Stimulated activated memory B cell treated with anti-CD40 and anti-IgM and Interleukin-4, amounts not matched to agents 10 μg/mL and 1 μg/mL and 100 μg/mL, for 72 hours (primary cell): ENCODE measurements around the gene DMAC2L.
A peak's percentile ranks its signal among the peaks of the same experiment; 100 is the strongest.

Experiments used
- ATAC-seq: fragments of 150-1000 bp; cut with Tn5 transposase; 2 replicates; pipeline ENCODE4 v1.10.0; 2021
- H3K27ac Mint-ChIP-seq: one replicate; pipeline ENCODE4 v1.8.0; 2022; ENCODE audit warnings: mild to moderate bottlenecking, mixed read lengths
- H3K27me3 Mint-ChIP-seq: one replicate; pipeline ENCODE4 v1.8.0; 2022; ENCODE audit warnings: mixed read lengths
- H3K36me3 Mint-ChIP-seq: one replicate; pipeline ENCODE4 v1.8.0; 2022; ENCODE audit warnings: mixed read lengths
- H3K4me1 Mint-ChIP-seq: one replicate; pipeline ENCODE4 v1.8.0; 2022; ENCODE audit warnings: mixed read lengths
- H3K4me3 Mint-ChIP-seq: one replicate; pipeline ENCODE4 v1.8.0; 2022; ENCODE audit warnings: mild to moderate bottlenecking, moderate library complexity, mixed read lengths
- H3K9me3 Mint-ChIP-seq: one replicate; pipeline ENCODE4 v1.8.0; 2022; ENCODE audit warnings: mixed read lengths

DMAC2L gene

DNA sequence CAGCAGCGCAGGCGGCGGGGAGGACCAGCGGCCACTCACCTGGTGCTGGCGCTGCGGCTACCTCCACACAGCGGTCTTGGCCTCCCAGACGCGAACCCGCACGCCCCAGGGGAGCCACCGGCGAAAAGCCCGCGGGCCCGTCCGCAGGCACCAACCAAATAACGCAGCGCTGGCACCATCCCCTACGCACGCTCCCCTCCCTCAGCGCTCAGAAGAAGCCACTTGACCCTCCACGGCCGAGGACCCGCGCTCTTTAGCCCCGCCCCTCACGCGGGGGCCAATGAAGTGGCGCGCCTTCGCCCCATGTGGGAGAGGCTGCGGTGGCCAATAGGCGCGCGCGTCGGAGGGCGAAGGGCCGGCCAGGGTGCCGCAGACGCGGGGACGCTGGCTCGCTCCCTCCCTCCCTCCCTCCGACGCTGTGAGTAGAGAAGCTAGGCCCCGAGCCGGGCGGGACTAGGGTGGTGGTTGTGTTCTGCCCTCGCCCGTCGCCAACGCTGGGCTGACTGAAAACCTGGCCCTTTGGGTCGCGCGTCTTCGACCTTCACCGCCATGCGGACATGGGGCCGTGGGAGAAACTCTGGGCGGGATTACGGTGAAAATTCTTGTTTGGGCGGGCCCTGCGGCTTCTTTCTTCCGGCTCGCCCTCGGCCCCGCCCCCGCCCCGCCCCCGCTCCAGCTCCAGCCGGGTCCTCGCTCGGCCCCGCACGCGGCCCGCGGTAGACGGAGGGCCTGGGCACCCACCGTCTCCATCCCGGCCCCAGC, at the start of gene DMAC2L, which contains the start of gene L2HGDH:
DMAC2L (plus strand) TSS at position 353 of the 762 bp plus-strand sequence. CDS start 9,164 bp downstream, outside the sequence.
L2HGDH (minus strand) TSS at position 258 of the 762 bp plus-strand sequence; CDS start at position 179, 79 bp downstream.
- H3K27me3 Mint-ChIP-seq = no peaks in the 10 kb centered on the region
- peak; percentile 98 for ATAC-seq
- H3K36me3 Mint-ChIP-seq = peaks cover 21% of the 10 kb centered on the region
- peaks cover 49% of the 10 kb centered on the region for H3K4me1 Mint-ChIP-seq
- peak within 1 kb of the TSS; percentile 92 for H3K27ac Mint-ChIP-seq
- H3K9me3 Mint-ChIP-seq = no peaks in the 10 kb centered on the region
- H3K4me3 Mint-ChIP-seq = peak within 1 kb of the TSS; percentile 88

DNA sequence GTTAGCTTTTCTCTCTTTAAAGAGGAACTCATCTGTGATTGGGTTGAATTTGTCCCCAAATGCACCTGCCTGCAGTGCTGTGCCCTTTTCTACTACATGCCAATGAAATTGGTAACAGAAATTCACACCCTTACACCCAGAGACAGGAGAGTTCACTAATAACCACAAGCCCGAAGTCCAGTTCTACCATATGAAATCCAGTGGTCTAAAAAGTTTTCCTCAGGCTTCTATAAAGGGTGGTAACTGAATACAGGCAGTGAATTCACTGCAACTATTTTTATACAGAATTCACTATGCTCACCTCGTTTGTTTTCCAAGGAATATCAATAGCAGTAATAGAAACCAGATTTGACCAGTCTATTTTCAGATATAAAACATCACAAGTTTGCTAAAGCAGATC, 49.3 kb upstream of the DMAC2L start:
- no peak for ATAC-seq
- H3K9me3 Mint-ChIP-seq = no peaks in the 10 kb centered on the region
- peaks cover 15% of the 10 kb centered on the region for H3K36me3 Mint-ChIP-seq
- peaks cover under 1% of the 10 kb centered on the region for H3K4me1 Mint-ChIP-seq
- H3K4me3 Mint-ChIP-seq = no peak overlapping the region
- H3K27ac Mint-ChIP-seq = no peak overlapping the region
- no peaks in the 10 kb centered on the region for H3K27me3 Mint-ChIP-seq

DNA sequence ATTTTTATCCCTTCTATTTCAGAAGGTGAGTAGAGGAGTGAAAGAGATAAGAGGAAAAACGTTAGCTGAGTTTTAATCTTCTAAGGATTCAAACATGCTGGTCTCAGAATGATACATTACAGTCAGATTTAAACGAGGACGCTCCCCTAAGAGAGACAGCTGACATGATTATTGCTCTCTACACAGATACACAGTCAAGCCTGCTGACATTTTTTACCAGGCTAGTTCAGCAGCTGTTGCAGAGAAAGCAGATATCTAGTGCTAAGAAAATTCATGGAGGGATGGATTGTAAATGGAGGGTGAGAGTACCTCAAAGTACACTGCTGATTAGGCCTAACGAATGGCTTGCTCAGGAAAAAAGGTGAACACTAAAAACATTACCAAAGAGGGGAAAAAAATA, 48.8 kb upstream of the DMAC2L start:
- no peaks in the 10 kb centered on the region for H3K27me3 Mint-ChIP-seq
- no peaks in the 10 kb centered on the region for H3K9me3 Mint-ChIP-seq
- H3K4me3 Mint-ChIP-seq = no peak overlapping the region

DNA sequence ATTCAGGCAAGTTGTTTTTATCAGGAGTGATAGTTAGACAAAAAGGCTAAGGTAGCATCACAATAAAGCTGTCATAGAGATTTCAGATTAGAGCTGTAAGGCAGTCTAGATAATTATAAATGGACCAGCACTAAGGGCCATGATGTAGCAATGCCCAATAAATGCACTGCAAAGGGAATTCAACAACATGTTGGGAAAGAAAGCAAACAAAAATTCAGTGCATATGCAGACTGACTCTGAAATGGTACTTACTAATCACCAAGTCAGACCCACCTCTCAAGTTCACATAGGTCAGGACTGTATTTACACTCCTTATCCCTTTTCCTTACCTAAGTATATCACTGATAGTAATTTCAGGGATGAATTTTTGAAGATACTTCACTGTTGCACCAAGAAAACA, 47.1 kb upstream of the DMAC2L start:
- no peaks in the 10 kb centered on the region for H3K4me1 Mint-ChIP-seq
- peaks cover 15% of the 10 kb centered on the region for H3K36me3 Mint-ChIP-seq
- no peaks in the 10 kb centered on the region for H3K27me3 Mint-ChIP-seq
- no peak overlapping the region for H3K27ac Mint-ChIP-seq
- no peak for ATAC-seq
- H3K9me3 Mint-ChIP-seq = no peaks in the 10 kb centered on the region
- no peak overlapping the region for H3K4me3 Mint-ChIP-seq

More for the DNA sequence above, 48.8 kb upstream of the DMAC2L start:
- no peak overlapping the region for H3K27ac Mint-ChIP-seq
- H3K4me1 Mint-ChIP-seq = no peaks in the 10 kb centered on the region
- ATAC-seq = no peak
- peaks cover 15% of the 10 kb centered on the region for H3K36me3 Mint-ChIP-seq

- H3K27me3 Mint-ChIP-seq = no peaks in the 10 kb centered on the region
- ATAC-seq = no peak
- peaks cover 9% of the 10 kb centered on the region for H3K36me3 Mint-ChIP-seq
- no peak overlapping the region for H3K4me3 Mint-ChIP-seq
- no peaks in the 10 kb centered on the region for H3K4me1 Mint-ChIP-seq
- no peaks in the 10 kb centered on the region for H3K9me3 Mint-ChIP-seq
- H3K27ac Mint-ChIP-seq = no peak overlapping the region
Measured at GRCh38 chr14:50270932-50271331, 41.2 kb upstream of the DMAC2L start.

- Mint-ChIP-seq H3K4me1 (no peaks in the 10 kb centered on the region), H3K27ac (no peak overlapping the region), H3K9me3 (no peaks in the 10 kb centered on the region), H3K36me3 (peaks cover 14% of the 10 kb centered on the region), H3K4me3 (no peak overlapping the region), H3K27me3 (no peaks in the 10 kb centered on the region)
- no peak for ATAC-seq
Measured at GRCh38 chr14:50272498-50272897, 39.6 kb upstream of the DMAC2L start.

GRCh38 chr14:50285861-50286260, 26.3 kb upstream of the DMAC2L start:
- no peak for ATAC-seq
- H3K27me3 Mint-ChIP-seq = no peaks in the 10 kb centered on the region
- H3K4me1 Mint-ChIP-seq = no peaks in the 10 kb centered on the region
- no peaks in the 10 kb centered on the region for H3K9me3 Mint-ChIP-seq
- peaks cover 18% of the 10 kb centered on the region for H3K36me3 Mint-ChIP-seq
- no peak overlapping the region for H3K27ac Mint-ChIP-seq
- no peak overlapping the region for H3K4me3 Mint-ChIP-seq

DNA sequence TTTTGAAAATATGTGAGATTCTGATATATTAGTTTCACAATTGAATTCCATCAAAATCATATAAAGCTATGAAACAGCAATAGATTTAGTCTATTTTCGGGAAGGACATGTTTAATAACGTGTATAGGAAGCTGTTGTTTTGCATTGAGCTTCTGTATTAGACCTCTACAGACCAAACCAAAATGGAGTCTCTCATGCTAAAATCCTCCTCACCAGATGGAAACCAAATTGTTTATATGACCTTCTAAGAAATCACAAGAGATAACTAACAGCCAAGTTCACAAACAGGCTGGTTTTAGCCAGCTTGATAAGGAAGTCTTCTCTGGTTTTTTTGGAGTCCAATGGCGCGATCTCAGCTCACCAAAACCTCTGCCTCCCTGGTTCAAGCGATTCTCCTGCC, 24.0 kb upstream of the DMAC2L start:
- no peaks in the 10 kb centered on the region for H3K9me3 Mint-ChIP-seq
- H3K4me1 Mint-ChIP-seq = no peaks in the 10 kb centered on the region
- H3K36me3 Mint-ChIP-seq = peaks cover 15% of the 10 kb centered on the region
- no peak overlapping the region for H3K4me3 Mint-ChIP-seq
- H3K27ac Mint-ChIP-seq = no peak overlapping the region
- no peaks in the 10 kb centered on the region for H3K27me3 Mint-ChIP-seq
- ATAC-seq = no peak

- H3K27me3 Mint-ChIP-seq = no peaks in the 10 kb centered on the region
- ATAC-seq = no peak
- H3K4me3 Mint-ChIP-seq = no peak overlapping the region
- no peaks in the 10 kb centered on the region for H3K9me3 Mint-ChIP-seq
- no peaks in the 10 kb centered on the region for H3K4me1 Mint-ChIP-seq
- H3K27ac Mint-ChIP-seq = no peak overlapping the region
- H3K36me3 Mint-ChIP-seq = peaks cover 26% of the 10 kb centered on the region
Measured at GRCh38 chr14:50290306-50290705, 21.8 kb upstream of the DMAC2L start.

GRCh38 chr14:50299585-50299984, 12.5 kb upstream of the DMAC2L start:
- Mint-ChIP-seq H3K9me3 (no peaks in the 10 kb centered on the region), H3K4me3 (no peak overlapping the region), H3K27me3 (no peaks in the 10 kb centered on the region), H3K27ac (no peak overlapping the region), H3K4me1 (peaks cover 11% of the 10 kb centered on the region), H3K36me3 (peaks cover 35% of the 10 kb centered on the region)
- ATAC-seq = no peak

- H3K27ac Mint-ChIP-seq = no peak overlapping the region
- H3K4me3 Mint-ChIP-seq = no peak overlapping the region
- no peaks in the 10 kb centered on the region for H3K27me3 Mint-ChIP-seq
- H3K9me3 Mint-ChIP-seq = no peaks in the 10 kb centered on the region
- peaks cover 34% of the 10 kb centered on the region for H3K36me3 Mint-ChIP-seq
- peaks cover 11% of the 10 kb centered on the region for H3K4me1 Mint-ChIP-seq
- no peak for ATAC-seq
Measured at GRCh38 chr14:50301914-50302313, 10.2 kb upstream of the DMAC2L start.

DNA sequence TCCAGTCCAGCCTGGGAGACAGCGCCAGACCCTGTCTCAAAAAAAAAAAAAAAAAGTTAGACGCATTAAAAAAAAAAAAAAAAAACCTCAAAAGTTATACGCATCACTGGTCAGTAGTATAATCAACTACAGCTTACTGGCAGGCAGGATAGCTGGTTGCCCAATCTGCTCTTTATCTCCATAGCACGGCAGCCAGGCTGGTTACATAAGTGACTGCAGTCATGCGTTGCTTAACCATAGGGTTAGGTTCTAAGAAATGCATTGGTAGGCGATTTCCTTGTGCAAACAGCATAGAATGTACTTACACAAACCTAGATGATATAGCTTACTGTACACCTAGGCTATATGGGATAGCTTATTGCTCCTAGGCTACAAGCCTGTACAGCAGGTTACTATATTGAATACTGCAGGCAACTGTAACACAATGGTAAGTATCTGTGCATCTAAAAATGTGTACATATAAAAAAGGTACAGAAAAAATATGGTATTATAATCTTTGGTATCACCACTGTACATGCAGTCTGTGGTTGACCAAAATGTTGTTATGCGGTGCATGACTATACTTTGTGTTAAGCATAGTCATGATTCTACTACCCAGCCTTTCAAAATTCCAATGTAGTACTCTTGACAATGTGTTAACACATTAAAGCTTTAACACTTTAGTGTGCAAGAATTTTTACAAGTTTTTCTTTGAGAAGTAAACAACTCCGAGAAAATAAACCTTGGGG, 8.2 kb upstream of the DMAC2L start:
- Mint-ChIP-seq H3K27me3 (no peaks in the 10 kb centered on the region), H3K4me1 (peaks cover 13% of the 10 kb centered on the region), H3K9me3 (no peaks in the 10 kb centered on the region), H3K36me3 (peaks cover 17% of the 10 kb centered on the region), H3K27ac (no peak overlapping the region), H3K4me3 (no peak overlapping the region)
- ATAC-seq = no peak

- Mint-ChIP-seq H3K27ac (no peak overlapping the region), H3K36me3 (no peaks in the 10 kb centered on the region), H3K4me3 (no peak overlapping the region), H3K27me3 (no peaks in the 10 kb centered on the region), H3K4me1 (peaks cover 26% of the 10 kb centered on the region), H3K9me3 (no peaks in the 10 kb centered on the region)
- ATAC-seq = no peak
Measured at GRCh38 chr14:50308363-50308915, 3.7 kb upstream of the DMAC2L start.

DNA sequence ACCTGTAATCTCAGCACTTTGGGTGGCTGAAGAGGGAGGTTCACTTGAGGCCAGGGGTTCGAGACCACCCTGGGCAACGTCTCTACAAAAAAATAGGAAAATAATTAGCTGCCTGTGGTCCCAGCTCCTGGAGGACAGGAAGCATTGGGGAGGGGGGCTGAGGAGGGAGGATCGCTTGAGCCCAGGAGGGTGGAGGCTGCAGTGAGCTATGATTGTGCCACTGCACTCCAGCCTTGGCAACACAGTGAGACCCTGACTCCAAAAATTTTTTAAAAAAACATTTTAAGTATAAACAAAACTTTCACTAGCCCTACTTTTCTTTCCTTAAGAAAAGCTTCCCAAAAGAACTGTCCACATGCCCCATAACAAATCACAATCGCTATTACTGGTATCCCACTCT, 1.7 kb upstream of the DMAC2L start:
- H3K4me1 Mint-ChIP-seq = peaks cover 38% of the 10 kb centered on the region
- peaks cover 7% of the 10 kb centered on the region for H3K36me3 Mint-ChIP-seq
- H3K4me3 Mint-ChIP-seq = no peak overlapping the region
- H3K27me3 Mint-ChIP-seq = no peaks in the 10 kb centered on the region
- ATAC-seq = no peak
- H3K9me3 Mint-ChIP-seq = no peaks in the 10 kb centered on the region
- no peak overlapping the region for H3K27ac Mint-ChIP-seq

GRCh38 chr14:50311337-50311971, 670 bp upstream of the DMAC2L start:
- peak overlapping the region; percentile 92 for H3K27ac Mint-ChIP-seq
- H3K36me3 Mint-ChIP-seq = peaks cover 16% of the 10 kb centered on the region
- ATAC-seq = no peak

More at GRCh38 chr14:50311337-50311971, 670 bp upstream of the DMAC2L start:
- peak overlapping the region; percentile 88 for H3K4me3 Mint-ChIP-seq
- H3K9me3 Mint-ChIP-seq = no peaks in the 10 kb centered on the region
- H3K4me1 Mint-ChIP-seq = peaks cover 44% of the 10 kb centered on the region
- H3K27me3 Mint-ChIP-seq = no peaks in the 10 kb centered on the region
